Measurements from ENCODE around the gene ZNF627. TPM values are rescaled to one million over a fixed set of nuclear protein-coding genes. Genes with fewer than 3 reads are reported as not detected.

Gene ZNF627
- total RNA-seq, result 23.9 and 24.5 TPM in 2 replicates

DNA sequence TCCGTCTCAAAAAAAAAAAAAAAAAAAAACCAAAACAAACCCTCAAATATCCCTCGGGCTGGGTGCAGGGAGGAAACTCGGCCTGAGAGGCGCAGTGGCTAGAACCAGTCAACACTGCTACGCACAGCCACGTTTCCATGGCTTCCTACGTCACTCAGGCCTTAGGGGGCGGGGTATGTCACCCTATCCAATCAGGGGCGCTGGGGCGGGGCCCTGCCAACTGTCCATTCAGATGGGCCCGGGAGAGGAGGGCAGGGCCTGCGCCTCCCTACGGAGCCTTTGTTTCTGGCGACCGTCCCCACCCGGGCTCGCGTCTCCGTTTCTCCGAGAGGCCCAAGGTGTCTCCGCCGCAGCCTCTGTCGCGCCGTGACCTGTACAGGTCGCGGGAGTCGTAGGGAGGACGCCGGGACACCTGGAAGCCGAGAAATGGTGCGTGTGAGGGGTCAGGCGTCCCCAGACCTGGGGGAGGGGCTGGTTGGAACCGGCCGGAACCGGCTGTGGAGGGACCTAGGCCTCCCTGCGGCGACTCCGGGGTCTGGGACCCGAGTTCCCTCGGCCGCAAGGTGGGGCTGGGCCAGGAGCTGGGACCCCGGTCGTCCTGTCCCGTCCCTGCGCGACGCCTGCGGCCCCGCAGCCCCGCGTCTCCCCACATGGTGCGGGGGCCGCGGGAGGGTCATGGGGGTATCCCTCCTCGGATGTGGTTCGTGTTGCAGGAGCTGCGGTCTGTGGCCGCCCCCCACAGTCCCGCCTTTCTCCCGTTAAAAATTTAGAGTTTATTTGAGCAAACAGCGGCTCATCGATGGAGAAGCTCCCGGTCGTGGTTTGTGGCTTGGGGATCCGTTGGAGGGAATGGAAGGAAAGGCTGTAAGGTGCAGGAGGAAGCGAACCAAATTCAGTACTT is at the start of gene ZNF627:
Gene ZNF627 (plus strand): TSS at position 282 of the 901 bp plus-strand sequence. CDS start 145 bp downstream, at position 427.
- peak; percentile 93 for DNase-seq (ENCODE audit: low read depth)
- no peak for FAIRE-seq
- Histone ChIP-seq H3K4me3 (ENCODE audit: low read depth, low read length) (peak within 1 kb of the TSS; percentile 84), H3K36me3 (ENCODE audit: control insufficient read depth, insufficient read depth, low read length) (peaks cover 3% of the 10 kb centered on the region), H3K27me3 (ENCODE audit: control insufficient read depth, insufficient read depth, low read length) (no peaks in the 10 kb centered on the region)
- TF ChIP-seq, protein P1, sequence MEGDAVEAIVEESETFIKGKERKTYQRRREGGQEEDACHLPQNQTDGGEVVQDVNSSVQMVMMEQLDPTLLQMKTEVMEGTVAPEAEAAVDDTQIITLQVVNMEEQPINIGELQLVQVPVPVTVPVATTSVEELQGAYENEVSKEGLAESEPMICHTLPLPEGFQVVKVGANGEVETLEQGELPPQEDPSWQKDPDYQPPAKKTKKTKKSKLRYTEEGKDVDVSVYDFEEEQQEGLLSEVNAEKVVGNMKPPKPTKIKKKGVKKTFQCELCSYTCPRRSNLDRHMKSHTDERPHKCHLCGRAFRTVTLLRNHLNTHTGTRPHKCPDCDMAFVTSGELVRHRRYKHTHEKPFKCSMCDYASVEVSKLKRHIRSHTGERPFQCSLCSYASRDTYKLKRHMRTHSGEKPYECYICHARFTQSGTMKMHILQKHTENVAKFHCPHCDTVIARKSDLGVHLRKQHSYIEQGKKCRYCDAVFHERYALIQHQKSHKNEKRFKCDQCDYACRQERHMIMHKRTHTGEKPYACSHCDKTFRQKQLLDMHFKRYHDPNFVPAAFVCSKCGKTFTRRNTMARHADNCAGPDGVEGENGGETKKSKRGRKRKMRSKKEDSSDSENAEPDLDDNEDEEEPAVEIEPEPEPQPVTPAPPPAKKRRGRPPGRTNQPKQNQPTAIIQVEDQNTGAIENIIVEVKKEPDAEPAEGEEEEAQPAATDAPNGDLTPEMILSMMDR (IDR thresholded peaks at IDR 0.05; ENCODE audit: insufficient read depth, low read length, severe bottlenecking), result no peak

DNA sequence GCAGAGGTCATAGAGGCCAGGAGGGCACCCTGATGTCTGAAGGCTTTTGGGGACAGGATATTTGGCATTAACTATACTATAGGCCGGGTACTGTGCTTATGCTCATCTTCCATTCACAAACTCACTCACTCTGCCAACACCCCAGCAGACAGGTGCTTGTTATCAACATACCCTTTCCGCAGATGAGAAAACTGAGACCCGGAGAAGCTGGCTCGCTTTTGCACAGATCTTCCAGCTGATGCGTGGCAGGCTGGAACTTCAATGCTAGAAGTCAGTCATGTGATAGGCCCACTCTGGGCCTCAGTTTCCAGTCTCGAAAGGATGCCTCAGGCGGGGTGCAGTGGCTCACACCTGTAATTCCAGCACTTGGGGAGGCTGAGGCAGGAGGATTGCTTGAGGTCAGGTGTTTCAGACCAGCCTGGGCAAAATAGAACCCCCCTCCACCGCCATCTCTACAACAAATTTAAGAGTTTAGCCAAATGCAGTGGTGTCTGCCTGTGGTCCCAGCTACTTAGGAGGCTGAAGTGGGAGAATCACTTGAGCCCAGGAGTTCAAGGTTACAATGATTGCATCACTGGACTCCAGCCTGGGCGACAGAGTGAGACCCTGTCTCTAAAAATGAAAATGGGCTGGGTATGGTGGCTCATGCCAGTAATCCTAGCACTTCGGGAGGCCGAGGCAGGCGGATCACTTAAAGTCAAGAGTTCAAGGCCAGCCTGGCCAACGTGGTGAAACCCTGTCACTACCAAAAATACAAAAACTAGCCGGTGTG is 49.2 kb upstream of the ZNF627 start:
- no peak for DNase-seq (ENCODE audit: low read depth)
- Histone ChIP-seq H3K36me3 (ENCODE audit: control insufficient read depth, insufficient read depth, low read length) (peaks cover 5% of the 10 kb centered on the region), H3K4me3 (ENCODE audit: low read depth, low read length) (no peak overlapping the region), H3K27me3 (ENCODE audit: control insufficient read depth, insufficient read depth, low read length) (no peaks in the 10 kb centered on the region)
- TF ChIP-seq, protein P1 (IDR thresholded peaks at IDR 0.05; ENCODE audit: insufficient read depth, low read length, severe bottlenecking), result no peak
- no peak for FAIRE-seq

DNA sequence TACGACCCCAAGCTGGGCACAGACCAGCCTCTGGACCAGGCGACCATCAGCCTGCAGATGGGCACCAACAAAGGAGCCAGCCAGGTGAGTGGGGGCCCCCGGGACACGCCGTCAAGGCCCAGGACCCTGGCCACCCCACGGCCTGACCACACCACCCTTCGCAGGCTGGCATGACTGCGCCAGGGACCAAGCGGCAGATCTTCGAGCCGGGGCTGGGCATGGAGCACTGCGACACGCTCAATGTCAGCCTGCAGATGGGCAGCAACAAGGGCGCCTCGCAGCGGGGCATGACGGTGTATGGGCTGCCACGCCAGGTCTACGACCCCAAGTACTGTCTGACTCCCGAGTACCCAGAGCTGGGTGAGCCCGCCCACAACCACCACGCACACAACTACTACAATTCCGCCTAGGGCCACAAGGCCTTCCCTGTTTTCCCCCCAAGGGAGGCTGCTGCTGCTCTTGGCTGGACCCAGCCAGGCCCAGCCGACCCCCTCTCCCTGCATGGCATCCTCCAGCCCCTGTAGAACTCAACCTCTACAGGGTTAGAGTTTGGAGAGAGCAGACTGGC is 47.8 kb upstream of the ZNF627 start:
- peaks cover 9% of the 10 kb centered on the region for H3K36me3 ChIP-seq (ENCODE audit: control insufficient read depth, insufficient read depth, low read length)
- no peak overlapping the region for H3K4me3 ChIP-seq (ENCODE audit: low read depth, low read length)
- H3K27me3 ChIP-seq (ENCODE audit: control insufficient read depth, insufficient read depth, low read length), result no peaks in the 10 kb centered on the region
- DNase-seq (ENCODE audit: low read depth), result no peak
- TF ChIP-seq, protein P1 (IDR thresholded peaks at IDR 0.05; ENCODE audit: insufficient read depth, low read length, severe bottlenecking), result no peak
- FAIRE-seq, result no peak

DNA sequence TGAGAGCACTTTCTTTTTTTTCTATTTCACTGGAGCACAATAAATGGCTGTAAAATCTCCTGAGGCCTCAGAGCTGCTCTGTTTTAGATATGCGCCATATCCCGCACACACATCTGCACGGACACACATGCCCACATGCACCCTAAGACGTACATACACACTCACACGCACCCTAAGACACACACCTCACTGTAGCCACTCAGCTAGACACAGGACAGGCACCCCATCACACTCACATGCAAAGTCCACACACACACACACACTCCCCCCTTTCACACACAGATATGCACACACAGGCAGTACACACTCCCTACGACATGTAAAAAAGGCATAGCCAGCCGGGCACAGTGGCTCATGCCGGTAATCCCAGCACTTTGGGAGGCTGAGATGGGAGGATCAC is 47.0 kb upstream of the ZNF627 start:
- TF ChIP-seq, protein P1 (IDR thresholded peaks at IDR 0.05; ENCODE audit: insufficient read depth, low read length, severe bottlenecking), result no peak
- no peak for FAIRE-seq

DNA sequence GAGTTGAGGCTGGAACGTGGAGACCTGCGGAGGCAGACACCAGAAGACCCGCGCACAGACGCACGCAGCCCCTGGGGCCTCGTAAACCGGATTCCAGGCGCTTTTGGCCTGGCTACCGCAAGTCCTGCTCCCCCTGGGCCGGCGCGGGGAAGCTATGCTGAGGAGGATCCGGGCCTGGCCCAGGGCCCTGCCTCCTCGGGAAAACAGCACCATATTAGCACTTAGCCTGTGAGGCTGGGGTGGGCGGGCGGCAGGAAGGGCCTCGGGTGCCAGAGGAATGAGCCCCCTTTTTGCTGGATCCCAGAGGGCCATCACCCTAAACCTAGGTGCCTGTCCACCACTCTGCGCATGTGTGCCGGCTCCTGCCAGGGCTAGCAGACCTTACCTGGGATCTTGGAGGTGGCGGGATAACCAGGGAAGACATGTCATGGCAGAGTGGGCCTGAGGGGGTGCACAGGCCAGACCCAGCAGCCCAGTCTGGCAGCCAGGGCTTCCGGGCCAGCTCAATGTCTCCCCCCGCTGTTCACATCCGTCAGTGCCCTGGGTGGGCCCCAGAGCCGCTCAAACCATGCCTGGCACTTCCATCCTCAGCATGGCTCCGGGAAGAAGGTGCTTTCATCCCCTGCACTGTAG is 45.6 kb upstream of the ZNF627 start:
- H3K4me3 ChIP-seq (ENCODE audit: low read depth, low read length), result no peak overlapping the region
- H3K36me3 ChIP-seq (ENCODE audit: control insufficient read depth, insufficient read depth, low read length), result peaks cover 17% of the 10 kb centered on the region
- DNase-seq (ENCODE audit: low read depth), result no peak
- TF ChIP-seq, protein P1 (IDR thresholded peaks at IDR 0.05; ENCODE audit: insufficient read depth, low read length, severe bottlenecking), result peak; percentile 30
- H3K27me3 ChIP-seq (ENCODE audit: control insufficient read depth, insufficient read depth, low read length), result no peaks in the 10 kb centered on the region
- FAIRE-seq, result no peak

More for the DNA sequence above, 47.0 kb upstream of the ZNF627 start:
- no peak overlapping the region for H3K4me3 ChIP-seq (ENCODE audit: low read depth, low read length)
- peaks cover 10% of the 10 kb centered on the region for H3K36me3 ChIP-seq (ENCODE audit: control insufficient read depth, insufficient read depth, low read length)
- no peak for DNase-seq (ENCODE audit: low read depth)
- no peaks in the 10 kb centered on the region for H3K27me3 ChIP-seq (ENCODE audit: control insufficient read depth, insufficient read depth, low read length)

Data from bronchial epithelial cell (primary cell).